ENCODE data around the gene WDR17.

WDR17 gene

GRCh38 chr4:176090115-176090514 is 24.5 kb downstream of the WDR17 start:
- 0 out of 2 replicates have a peak, but pooled peaks cover 3% of the 10 kb centered on the region for H3K9me3 ChIP-seq (ENCODE audit: control insufficient read depth, insufficient read depth, low read length)
- H3K27me3 ChIP-seq (ENCODE audit: control insufficient read depth, insufficient read depth, low read length) = no peaks in the 10 kb centered on the region
- no peaks in the 10 kb centered on the region for H3K36me3 ChIP-seq (ENCODE audit: control insufficient read depth, insufficient read depth, low read length)
- no peaks in the 10 kb centered on the region for H3K4me1 ChIP-seq (ENCODE audit: control insufficient read depth, insufficient read depth, low read length)
- no peak overlapping the region for H3K4me3 ChIP-seq (ENCODE audit: low read depth, low read length)
- no peak overlapping the region for H3K9ac ChIP-seq (ENCODE audit: low read depth, low read length)
- no peak overlapping the region for H3K27ac ChIP-seq (ENCODE audit: low read depth, low read length)

DNA sequence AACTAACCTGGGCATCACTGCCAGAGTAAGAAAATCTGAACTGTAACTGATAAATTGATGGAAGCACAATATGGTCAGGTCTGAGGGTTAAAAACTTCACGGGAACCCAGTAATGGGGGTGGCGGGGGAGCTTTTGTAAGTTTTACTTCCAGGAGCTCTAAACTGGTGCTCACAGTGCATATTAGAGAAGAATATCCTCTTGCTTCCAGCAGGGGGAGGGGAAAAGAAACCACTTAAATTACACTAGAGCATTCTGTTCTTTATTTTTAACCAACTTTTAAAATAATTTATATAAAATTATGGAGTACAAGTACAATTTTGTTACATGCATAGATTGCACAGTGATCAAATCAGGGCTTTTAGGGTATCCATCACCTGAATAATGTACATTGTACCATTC is 33.7 kb downstream of the WDR17 start:
- Histone ChIP-seq H3K4me1 (ENCODE audit: control insufficient read depth, insufficient read depth, low read length) (no peaks in the 10 kb centered on the region), H3K27ac (ENCODE audit: low read depth, low read length) (no peak overlapping the region), H3K9ac (ENCODE audit: low read depth, low read length) (no peak overlapping the region), H3K36me3 (ENCODE audit: control insufficient read depth, insufficient read depth, low read length) (no peaks in the 10 kb centered on the region), H3K27me3 (ENCODE audit: control insufficient read depth, insufficient read depth, low read length) (no peaks in the 10 kb centered on the region), H3K4me3 (ENCODE audit: low read depth, low read length) (no peak overlapping the region), H3K9me3 (ENCODE audit: control insufficient read depth, insufficient read depth, low read length) (no peaks in the 10 kb centered on the region; the same call in 1 of the 2 replicates)

GRCh38 chr4:176102414-176103063 is 36.9 kb downstream of the WDR17 start:
- Histone ChIP-seq H3K27ac (ENCODE audit: low read depth, low read length) (no peak overlapping the region), H3K9me3 (ENCODE audit: control insufficient read depth, insufficient read depth, low read length) (no peaks in the 10 kb centered on the region; the same call in 1 of the 2 replicates), H3K36me3 (ENCODE audit: control insufficient read depth, insufficient read depth, low read length) (no peaks in the 10 kb centered on the region), H3K27me3 (ENCODE audit: control insufficient read depth, insufficient read depth, low read length) (no peaks in the 10 kb centered on the region), H3K4me3 (ENCODE audit: low read depth, low read length) (no peak overlapping the region), H3K4me1 (ENCODE audit: control insufficient read depth, insufficient read depth, low read length) (no peaks in the 10 kb centered on the region), H3K9ac (ENCODE audit: low read depth, low read length) (no peak overlapping the region)

DNA sequence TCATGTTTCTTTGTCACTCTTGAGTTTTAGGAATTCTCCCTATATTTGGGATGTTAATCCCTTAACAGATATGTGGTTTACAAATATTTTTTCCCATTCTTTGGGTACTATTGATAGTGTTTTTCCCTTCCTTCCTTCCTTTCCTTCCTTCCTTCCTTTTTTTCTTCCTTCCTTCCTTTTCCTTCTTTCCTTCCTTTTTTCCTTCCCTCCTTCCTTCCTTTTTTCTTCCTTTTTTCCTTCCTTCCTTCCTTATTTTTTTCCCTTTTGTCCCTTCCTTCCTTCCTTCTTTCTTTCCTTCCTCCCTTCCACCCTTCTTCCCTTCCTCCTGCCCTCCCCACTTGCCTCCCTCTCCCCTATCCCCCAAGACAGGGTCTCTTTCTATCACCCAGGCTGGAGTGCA is 42.1 kb downstream of the WDR17 start:
- H3K36me3 ChIP-seq (ENCODE audit: control insufficient read depth, insufficient read depth, low read length) = no peaks in the 10 kb centered on the region
- H3K27me3 ChIP-seq (ENCODE audit: control insufficient read depth, insufficient read depth, low read length) = no peaks in the 10 kb centered on the region
- no peak overlapping the region for H3K4me3 ChIP-seq (ENCODE audit: low read depth, low read length)
- H3K9ac ChIP-seq (ENCODE audit: low read depth, low read length) = no peak overlapping the region
- H3K27ac ChIP-seq (ENCODE audit: low read depth, low read length) = no peak overlapping the region
- H3K4me1 ChIP-seq (ENCODE audit: control insufficient read depth, insufficient read depth, low read length) = no peaks in the 10 kb centered on the region
- H3K9me3 ChIP-seq (ENCODE audit: control insufficient read depth, insufficient read depth, low read length) = no peaks in the 10 kb centered on the region; the same call in 1 of the 2 replicates

DNA sequence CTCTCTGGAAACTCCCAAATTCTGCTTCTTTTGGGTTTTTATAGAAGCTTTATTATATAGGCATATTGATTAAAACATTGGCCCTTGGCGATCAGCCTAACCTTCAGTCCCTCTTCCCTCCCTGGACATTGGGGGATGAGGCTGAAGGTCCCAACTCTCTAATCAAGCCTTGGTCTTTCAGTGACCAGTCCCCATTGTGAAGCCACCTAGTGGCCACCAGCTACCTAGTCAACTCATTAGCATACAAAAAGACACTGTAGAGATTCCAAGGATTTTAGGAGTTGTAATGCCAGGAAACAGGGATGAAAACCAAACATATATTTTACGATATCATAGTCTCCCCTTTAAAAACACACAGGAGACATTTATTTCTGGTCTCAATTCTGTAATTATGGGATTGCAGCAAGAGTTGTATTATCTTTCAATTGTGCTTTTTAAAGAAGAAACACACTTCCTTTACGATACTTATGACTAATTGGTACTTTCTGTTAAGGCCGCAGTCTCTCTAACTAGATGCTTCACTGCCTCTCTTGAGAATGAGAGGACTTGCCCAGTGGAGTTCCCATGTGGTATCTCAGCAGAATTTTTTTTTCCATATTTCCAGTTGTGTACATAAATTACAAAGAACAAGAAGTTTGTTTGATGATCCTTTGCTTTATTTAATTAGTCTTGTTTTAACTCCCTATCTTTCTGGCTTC is 58.2 kb downstream of the WDR17 start:
- H3K4me1 ChIP-seq (ENCODE audit: control insufficient read depth, insufficient read depth, low read length) = peaks cover 5% of the 10 kb centered on the region; the same call in 1 of the 2 replicates
- no peaks in the 10 kb centered on the region for H3K9me3 ChIP-seq (ENCODE audit: control insufficient read depth, insufficient read depth, low read length)
- no peaks in the 10 kb centered on the region for H3K36me3 ChIP-seq (ENCODE audit: control insufficient read depth, insufficient read depth, low read length)
- H3K27ac ChIP-seq (ENCODE audit: low read depth, low read length) = no peak overlapping the region
- no peaks in the 10 kb centered on the region for H3K27me3 ChIP-seq (ENCODE audit: control insufficient read depth, insufficient read depth, low read length)
- H3K9ac ChIP-seq (ENCODE audit: low read depth, low read length) = no peak overlapping the region
- no peak overlapping the region for H3K4me3 ChIP-seq (ENCODE audit: low read depth, low read length)

- Histone ChIP-seq H3K9ac (ENCODE audit: low read depth, low read length) (no peak overlapping the region), H3K27ac (ENCODE audit: low read depth, low read length) (no peak overlapping the region), H3K27me3 (ENCODE audit: control insufficient read depth, insufficient read depth, low read length) (no peaks in the 10 kb centered on the region), H3K4me1 (ENCODE audit: control insufficient read depth, insufficient read depth, low read length) (peaks cover 5% of the 10 kb centered on the region; the same call in 1 of the 2 replicates), H3K4me3 (ENCODE audit: low read depth, low read length) (no peak overlapping the region), H3K9me3 (ENCODE audit: control insufficient read depth, insufficient read depth, low read length) (no peaks in the 10 kb centered on the region), H3K36me3 (ENCODE audit: control insufficient read depth, insufficient read depth, low read length) (no peaks in the 10 kb centered on the region)
Observed at GRCh38 chr4:176125063-176125462, 59.4 kb downstream of the WDR17 start.

GRCh38 chr4:176134670-176135069 is 69.0 kb downstream of the WDR17 start:
- Histone ChIP-seq H3K36me3 (ENCODE audit: control insufficient read depth, insufficient read depth, low read length) (no peaks in the 10 kb centered on the region), H3K4me1 (ENCODE audit: control insufficient read depth, insufficient read depth, low read length) (no peaks in the 10 kb centered on the region), H3K4me3 (ENCODE audit: low read depth, low read length) (no peak overlapping the region), H3K27ac (ENCODE audit: low read depth, low read length) (no peak overlapping the region), H3K27me3 (ENCODE audit: control insufficient read depth, insufficient read depth, low read length) (no peaks in the 10 kb centered on the region), H3K9ac (ENCODE audit: low read depth, low read length) (no peak overlapping the region), H3K9me3 (ENCODE audit: control insufficient read depth, insufficient read depth, low read length) (no peaks in the 10 kb centered on the region)

- H3K27me3 ChIP-seq (ENCODE audit: control insufficient read depth, insufficient read depth, low read length) = no peaks in the 10 kb centered on the region
- no peaks in the 10 kb centered on the region for H3K4me1 ChIP-seq (ENCODE audit: control insufficient read depth, insufficient read depth, low read length)
- no peaks in the 10 kb centered on the region for H3K9me3 ChIP-seq (ENCODE audit: control insufficient read depth, insufficient read depth, low read length)
- no peak overlapping the region for H3K27ac ChIP-seq (ENCODE audit: low read depth, low read length)
- no peak overlapping the region for H3K9ac ChIP-seq (ENCODE audit: low read depth, low read length)
- H3K4me3 ChIP-seq (ENCODE audit: low read depth, low read length) = no peak overlapping the region
- no peaks in the 10 kb centered on the region for H3K36me3 ChIP-seq (ENCODE audit: control insufficient read depth, insufficient read depth, low read length)
Observed at GRCh38 chr4:176137631-176138030, 72.0 kb downstream of the WDR17 start.

GRCh38 chr4:176139518-176139917 is 73.9 kb downstream of the WDR17 start:
- Histone ChIP-seq H3K27ac (ENCODE audit: low read depth, low read length) (no peak overlapping the region), H3K36me3 (ENCODE audit: control insufficient read depth, insufficient read depth, low read length) (no peaks in the 10 kb centered on the region), H3K9me3 (ENCODE audit: control insufficient read depth, insufficient read depth, low read length) (no peaks in the 10 kb centered on the region), H3K9ac (ENCODE audit: low read depth, low read length) (no peak overlapping the region), H3K27me3 (ENCODE audit: control insufficient read depth, insufficient read depth, low read length) (no peaks in the 10 kb centered on the region), H3K4me1 (ENCODE audit: control insufficient read depth, insufficient read depth, low read length) (no peaks in the 10 kb centered on the region), H3K4me3 (ENCODE audit: low read depth, low read length) (no peak overlapping the region)

DNA sequence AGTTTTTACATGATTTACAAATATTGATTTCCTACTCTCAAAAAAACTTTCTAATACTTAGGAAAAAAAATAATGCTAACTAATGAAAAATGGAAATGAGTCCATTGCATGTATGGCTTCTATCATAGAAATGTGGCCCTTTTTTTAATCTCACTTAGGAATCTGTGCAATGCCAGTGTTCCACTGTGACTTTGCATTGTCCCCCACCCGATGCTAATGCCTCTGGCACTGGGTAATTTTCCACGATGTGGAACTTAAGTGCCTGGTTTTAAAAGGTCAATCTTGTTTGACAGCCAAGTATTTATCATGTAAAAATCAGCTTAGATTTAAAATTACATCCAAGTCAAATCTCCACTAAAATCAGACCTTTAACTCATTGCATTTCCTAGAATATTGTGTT is 76.6 kb downstream of the WDR17 start:
- Histone ChIP-seq H3K36me3 (ENCODE audit: control insufficient read depth, insufficient read depth, low read length) (no peaks in the 10 kb centered on the region), H3K9ac (ENCODE audit: low read depth, low read length) (no peak overlapping the region), H3K27ac (ENCODE audit: low read depth, low read length) (no peak overlapping the region)

GRCh38 chr4:176149680-176150355 is 84.2 kb downstream of the WDR17 start:
- Histone ChIP-seq H3K9ac (ENCODE audit: low read depth, low read length) (no peak overlapping the region), H3K36me3 (ENCODE audit: control insufficient read depth, insufficient read depth, low read length) (no peaks in the 10 kb centered on the region), H3K27ac (ENCODE audit: low read depth, low read length) (no peak overlapping the region), H3K4me3 (ENCODE audit: low read depth, low read length) (no peak overlapping the region), H3K27me3 (ENCODE audit: control insufficient read depth, insufficient read depth, low read length) (no peaks in the 10 kb centered on the region), H3K9me3 (ENCODE audit: control insufficient read depth, insufficient read depth, low read length) (no peaks in the 10 kb centered on the region), H3K4me1 (ENCODE audit: control insufficient read depth, insufficient read depth, low read length) (no peaks in the 10 kb centered on the region)

More for the DNA sequence above, 76.6 kb downstream of the WDR17 start:
- no peaks in the 10 kb centered on the region for H3K27me3 ChIP-seq (ENCODE audit: control insufficient read depth, insufficient read depth, low read length)
- no peaks in the 10 kb centered on the region for H3K9me3 ChIP-seq (ENCODE audit: control insufficient read depth, insufficient read depth, low read length)
- H3K4me1 ChIP-seq (ENCODE audit: control insufficient read depth, insufficient read depth, low read length) = no peaks in the 10 kb centered on the region
- no peak overlapping the region for H3K4me3 ChIP-seq (ENCODE audit: low read depth, low read length)

Measured in HUES48 (cell line).